GM18502 (cell line): ENCODE data around the gene FBN3.

Source experiments
- ATAC-seq: cut with Tn5 transposase; IDR thresholded peaks from one replicate; pipeline ENCODE4 v1.9.1; 2021; ENCODE audit warnings: mild to moderate bottlenecking; ENCODE audit not compliant: unreplicated experiment, poor library complexity

FBN3 gene

DNA sequence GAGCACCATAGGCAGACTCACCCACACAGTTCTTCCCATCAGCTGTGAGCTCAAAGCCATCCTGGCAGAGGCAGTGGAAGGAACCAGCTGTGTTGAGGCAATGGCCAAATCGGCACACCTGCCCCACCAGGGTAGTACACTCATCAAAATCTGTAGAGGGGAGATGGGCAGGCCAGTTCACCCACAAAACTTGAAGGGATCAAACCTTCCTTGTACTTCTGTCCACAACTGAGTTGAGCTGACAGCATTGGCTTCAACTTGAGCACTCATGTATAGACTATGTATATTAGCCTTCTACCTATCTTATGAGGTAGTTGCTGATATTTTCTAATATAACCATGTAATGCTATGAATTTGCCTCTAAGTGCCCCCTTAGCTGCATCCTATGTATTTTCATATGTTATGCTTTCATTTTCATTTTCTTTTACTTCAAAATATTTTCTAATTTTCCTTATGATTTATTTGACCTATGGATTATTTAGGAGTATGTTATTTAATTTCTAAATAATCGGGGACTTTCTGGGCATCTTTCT lies 54.0 kb downstream of the FBN3 start:
- ATAC-seq: no peak

DNA sequence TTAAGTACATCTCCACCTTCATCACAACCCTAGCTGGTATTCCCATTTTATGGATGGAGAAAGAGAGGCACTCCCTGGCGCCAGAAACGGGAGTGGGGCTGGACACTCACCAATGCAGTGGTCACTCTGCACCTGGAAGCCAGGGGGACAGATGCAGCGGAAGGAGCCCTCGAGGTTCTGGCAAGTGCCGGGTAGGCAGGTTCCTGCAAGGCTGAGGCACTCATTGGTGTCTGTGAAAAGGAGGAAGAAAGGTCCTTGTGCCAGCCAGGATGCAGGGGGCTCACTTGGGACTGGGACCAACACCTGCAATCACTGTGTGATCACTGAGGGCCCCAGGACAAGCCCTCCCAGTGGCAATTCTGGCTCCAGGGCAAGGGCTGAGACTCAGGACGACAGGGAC lies 55.1 kb downstream of the FBN3 start:
- no peak for ATAC-seq

- ATAC-seq: no peak
Measured at GRCh38 chr19:8093740-8094139, 55.7 kb downstream of the FBN3 start.

GRCh38 chr19:8090950-8091349 lies 58.4 kb downstream of the FBN3 start:
- ATAC-seq: no peak

DNA sequence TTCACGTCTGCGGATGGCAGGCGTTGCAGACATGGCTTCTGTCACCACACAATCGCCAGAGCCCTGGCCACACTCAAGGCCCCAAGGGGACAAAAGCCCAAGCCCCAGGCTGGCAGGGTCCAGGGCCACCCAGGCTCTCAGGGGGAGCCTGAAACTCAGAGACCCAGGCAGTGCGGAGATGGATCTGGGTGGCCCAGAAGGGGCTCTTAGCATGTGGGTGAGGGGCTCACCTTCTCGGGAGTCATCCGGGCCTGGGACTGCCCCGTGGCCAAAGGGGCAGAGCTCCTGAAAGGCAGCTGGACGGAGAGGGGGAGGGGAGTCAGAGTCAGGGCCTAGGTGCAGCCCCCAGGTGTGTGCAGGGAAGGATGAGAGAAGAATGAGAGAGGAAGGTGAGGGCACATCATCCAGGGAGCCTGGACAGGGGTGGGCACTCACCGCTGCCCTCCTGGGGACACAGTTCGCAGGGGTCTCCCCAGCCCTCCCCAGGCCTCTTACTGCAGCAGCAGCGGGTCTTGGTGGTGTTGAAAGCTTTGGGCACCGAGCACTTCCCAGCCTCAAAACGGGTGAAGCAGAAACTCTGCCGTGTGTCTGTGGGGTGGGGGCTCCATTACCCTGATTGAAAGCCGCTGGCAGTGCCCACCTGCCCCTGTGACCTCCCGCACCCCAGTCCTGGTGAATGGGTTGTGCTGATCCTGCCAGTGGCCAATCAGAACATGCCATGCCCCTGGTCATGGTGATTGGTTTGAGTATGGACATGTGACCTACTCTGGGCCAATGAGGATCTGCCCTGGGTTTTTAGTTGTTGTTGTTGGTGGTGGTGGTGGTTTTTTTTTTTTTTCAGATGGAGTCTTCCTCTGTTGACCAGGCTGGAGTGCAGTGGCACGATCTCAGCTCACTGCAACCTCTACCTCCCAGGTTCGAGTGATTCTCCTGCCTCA lies 59.5 kb downstream of the FBN3 start:
- no peak for ATAC-seq

- ATAC-seq: no peak
Measured at GRCh38 chr19:8088752-8089663, 60.4 kb downstream of the FBN3 start.

- no peak for ATAC-seq
Measured at GRCh38 chr19:8087876-8088275, 61.5 kb downstream of the FBN3 start.

DNA sequence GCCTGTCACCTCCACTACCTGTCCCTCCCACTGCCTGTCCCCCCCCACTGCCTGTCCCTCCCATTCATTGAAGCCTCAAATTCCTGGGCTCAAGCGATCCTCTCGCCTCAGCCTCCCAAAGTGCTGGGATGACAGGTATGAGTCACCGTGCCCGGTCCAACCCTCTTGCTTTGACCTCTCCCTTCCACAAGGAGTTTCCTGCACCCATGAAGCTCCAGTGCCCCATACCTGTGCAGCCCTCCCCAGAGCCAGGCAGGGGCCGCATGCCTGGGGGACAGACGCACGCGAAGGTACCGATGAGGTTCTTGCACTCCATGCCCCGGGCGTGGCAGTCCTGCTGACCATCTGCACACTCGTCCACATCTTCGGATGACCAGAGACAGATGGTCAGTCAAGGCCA lies 62.5 kb downstream of the FBN3 start:
- ATAC-seq: no peak

GRCh38 chr19:8085598-8086408 lies 63.6 kb downstream of the FBN3 start:
- ATAC-seq: no peak

DNA sequence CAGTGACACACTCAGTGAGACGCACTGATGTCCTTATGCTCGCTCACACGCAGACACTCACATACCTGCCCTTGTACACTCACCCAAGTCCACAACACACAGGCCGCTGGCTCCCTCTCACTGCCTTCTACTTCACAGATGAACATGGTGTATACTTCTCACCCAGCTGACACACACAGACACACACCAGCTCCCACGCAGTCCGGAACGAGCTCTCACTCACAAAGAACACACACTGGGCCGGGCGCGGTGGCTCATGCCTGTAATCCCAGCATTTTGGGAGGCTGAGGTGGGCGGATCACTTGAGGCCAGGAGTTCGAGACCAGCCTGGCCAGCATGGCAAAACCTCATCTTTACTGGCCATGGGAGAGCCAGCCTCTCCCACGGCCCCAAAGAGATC lies 65.2 kb downstream of the FBN3 start:
- ATAC-seq: no peak

- ATAC-seq: no peak
Measured at GRCh38 chr19:8083141-8083540, 66.3 kb downstream of the FBN3 start.

DNA sequence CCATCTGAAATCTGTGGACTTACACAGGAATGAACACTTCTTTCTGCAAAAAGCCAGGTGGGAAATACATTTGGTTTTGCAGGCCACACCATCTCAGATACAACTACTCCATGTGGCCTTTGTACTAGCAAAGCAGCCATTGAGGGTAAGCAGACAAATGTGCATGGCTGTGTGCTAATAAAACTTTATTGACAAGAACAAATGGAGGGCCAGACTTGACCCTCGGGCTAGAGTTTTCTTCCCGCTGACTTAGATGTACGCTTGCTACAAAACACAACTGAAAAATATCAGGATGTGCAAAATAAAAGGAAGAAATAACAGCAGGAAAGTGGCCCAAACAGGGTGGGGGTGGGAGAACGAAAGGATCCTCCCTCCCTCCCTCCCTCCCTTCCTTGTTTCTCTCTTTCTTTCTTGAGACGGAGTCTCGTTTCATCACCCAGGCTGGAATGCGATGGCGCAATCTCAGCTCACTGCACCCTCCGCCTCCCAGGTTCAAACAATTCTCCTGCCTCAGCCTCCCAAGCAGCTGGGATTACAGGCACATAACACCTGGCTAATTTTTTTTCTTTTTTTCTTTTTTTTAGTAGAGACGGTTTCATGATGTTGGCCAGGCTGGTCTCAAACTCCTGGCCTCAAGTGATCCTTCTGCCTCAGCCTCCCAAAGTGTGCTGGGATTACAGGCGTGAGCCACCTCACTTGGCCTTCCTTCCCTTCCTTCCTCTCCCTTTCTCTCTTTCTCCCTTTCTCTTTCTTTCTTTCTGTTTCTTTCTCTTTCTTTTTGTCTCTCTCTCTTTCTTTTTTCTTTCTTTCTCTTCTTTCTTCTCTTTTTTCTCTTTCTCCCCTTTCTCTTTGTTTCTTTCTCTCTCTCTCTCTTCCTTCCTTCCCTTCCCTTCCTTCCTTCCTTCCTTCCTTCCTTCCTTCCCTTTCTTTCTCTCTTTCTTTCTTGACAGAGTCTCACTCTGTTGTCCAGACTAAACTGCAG lies 67.5 kb downstream of the FBN3 start:
- ATAC-seq: no peak

- ATAC-seq: no peak
Measured at GRCh38 chr19:8080832-8081231, 68.6 kb downstream of the FBN3 start.

- no peak for ATAC-seq
Measured at GRCh38 chr19:8079988-8080387, 69.4 kb downstream of the FBN3 start.

DNA sequence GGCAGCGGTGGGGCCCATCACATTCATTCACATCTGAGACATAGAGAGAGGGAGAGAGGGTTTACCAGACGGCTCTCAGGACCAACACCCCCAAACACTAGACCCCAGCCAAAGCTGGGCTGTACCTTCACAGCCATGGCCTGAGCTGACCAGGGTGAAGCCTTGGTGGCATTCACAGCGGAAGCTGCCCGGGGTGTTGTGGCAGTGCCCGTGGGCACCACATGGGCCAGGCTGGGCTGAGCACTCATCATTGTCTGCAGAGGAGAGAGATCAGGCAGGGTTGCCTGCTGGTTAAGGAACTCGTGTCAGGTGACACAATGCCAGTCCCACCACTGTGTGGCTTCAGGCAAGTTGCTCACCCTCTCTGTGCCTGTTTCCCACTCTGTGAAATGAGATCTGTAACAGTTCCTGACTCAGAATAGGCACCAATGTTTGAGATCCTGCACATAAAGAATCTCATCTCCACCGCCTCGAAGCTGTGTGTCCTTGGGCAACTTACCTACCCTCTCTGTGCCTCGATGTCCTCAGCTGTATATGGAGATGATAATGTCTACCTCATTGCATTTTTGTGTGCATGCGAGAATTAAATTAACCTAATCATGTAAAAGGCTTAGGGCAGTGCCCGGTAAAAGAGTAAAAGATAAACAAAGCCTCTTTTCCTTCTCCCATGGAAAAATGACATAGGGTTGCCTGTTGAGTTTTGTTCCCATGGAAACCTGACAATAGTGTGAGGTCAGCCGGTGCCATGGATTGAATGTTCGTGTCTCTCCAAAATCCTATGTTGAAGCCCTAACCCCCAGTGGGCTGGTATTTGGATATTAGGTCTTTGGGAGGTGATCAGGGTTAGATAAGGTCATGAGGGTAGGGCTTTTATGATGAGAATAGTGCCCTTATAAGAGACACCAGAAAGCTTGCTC lies 74.0 kb downstream of the FBN3 start:
- no peak for ATAC-seq

GRCh38 chr19:8074501-8074900 lies 74.9 kb downstream of the FBN3 start:
- no peak for ATAC-seq

GRCh38 chr19:8071912-8072311 lies 77.5 kb downstream of the FBN3 start:
- no peak for ATAC-seq
